Peyer's patch (tissue), 4 donors: ENCODE results near the gene DDX28.

ENCODE experiments used
- CTCF ChIP-seq, 6 experiments: fragments of 450-650 bp in 4 of 6; fragments of 200-600 bp in 2 of 6; sonication (generic) in 1 of 6; IDR thresholded peaks; one replicate each; pipeline ENCODE4 v1.5.1; 2017 to 2019; ENCODE audit warnings: antibody characterized with exemption in 6 of 6, mild to moderate bottlenecking in 3 of 6, moderate library complexity in 1 of 6
- POLR2A ChIP-seq, 2 donors: fragments of 450-650 bp; IDR thresholded peaks; one replicate each; pipeline ENCODE4 v1.5.1; 2017; ENCODE audit warnings: antibody characterized with exemption in 2 of 2, mild to moderate bottlenecking in 2 of 2, moderate library complexity in 2 of 2

DNA sequence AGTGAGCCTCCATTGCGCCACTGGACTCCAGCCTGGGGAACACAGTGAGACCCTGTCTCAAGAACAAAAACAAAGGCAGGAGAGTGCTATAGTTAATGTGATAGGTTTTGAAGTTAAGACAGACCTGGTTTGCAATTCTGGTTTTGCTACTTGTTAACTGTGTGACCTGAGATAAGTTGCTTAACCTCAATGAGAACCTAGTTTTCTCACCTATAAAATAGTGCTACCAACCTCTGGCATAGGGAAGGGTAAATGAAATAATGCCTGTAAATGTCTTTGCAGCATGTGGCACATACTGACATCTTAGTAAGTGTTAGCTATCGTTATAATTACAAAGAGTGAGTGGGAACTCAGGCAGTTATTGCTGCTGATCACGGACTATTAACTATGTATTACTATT is 32.4 kb upstream of the DDX28 start:
- no peak for TF ChIP-seq POLR2A (IDR thresholded peaks at IDR 0.05)
- TF ChIP-seq CTCF (IDR thresholded peaks at IDR 0.05) = no peak
